OCI-LY1 (cell line): ENCODE results near the gene ZSCAN31.

Source experiments
- H2AFZ ChIP-seq: fragments of 200-600 bp; sonication (generic), shearing (Covaris generic); 2 replicates; pipeline ENCODE4 v1.6.0; 2014; ENCODE audit warnings: antibody characterized with exemption, mild to moderate bottlenecking, low read length
- H3F3A ChIP-seq: fragments of 200-600 bp; sonication (generic), shearing (Covaris generic); 2 replicates; pipeline ENCODE4 v1.6.0; 2014; ENCODE audit warnings: mild to moderate bottlenecking, antibody characterized with exemption, low read length, moderate library complexity; ENCODE audit not compliant: insufficient read depth
- H3K27ac ChIP-seq: fragments of 200-600 bp; sonication (generic); 2 replicates; pipeline ENCODE4 v1.5.1; 2014; ENCODE audit warnings: low read length, mixed run types, mild to moderate bottlenecking, low read depth; ENCODE audit not compliant: poor library complexity, severe bottlenecking
- H3K27me3 ChIP-seq: fragments of 200-600 bp; sonication (generic); 2 replicates; pipeline ENCODE4 v1.6.0; 2014; ENCODE audit warnings: antibody characterized with exemption, mild to moderate bottlenecking, low read length, moderate library complexity; ENCODE audit not compliant: insufficient read depth
- H3K36me3 ChIP-seq: fragments of 200-600 bp; sonication (generic); 2 replicates; pipeline ENCODE4 v1.6.1; 2014; ENCODE audit warnings: mild to moderate bottlenecking, antibody characterized with exemption, low read length, moderate library complexity, mixed read lengths; ENCODE audit not compliant: insufficient read depth
- H3K4me1 ChIP-seq: fragments of 200-600 bp; sonication (generic); 2 replicates; pipeline ENCODE4 v1.5.1; 2014; ENCODE audit warnings: mild to moderate bottlenecking, low read length, moderate library complexity; ENCODE audit not compliant: insufficient read depth, severe bottlenecking
- H3K4me2 ChIP-seq: fragments of 200-600 bp; sonication (generic), shearing (Covaris generic); 2 replicates; pipeline ENCODE4 v1.6.1; 2014; ENCODE audit warnings: low read length
- H3K4me3 ChIP-seq: fragments of 200-600 bp; sonication (generic); 2 replicates; pipeline ENCODE4 v1.5.1; 2014; ENCODE audit warnings: low read length, low read depth, mild to moderate bottlenecking, mixed read lengths; ENCODE audit not compliant: poor library complexity, severe bottlenecking
- H3K79me2 ChIP-seq: fragments of 200-600 bp; shearing (Covaris generic); 2 replicates; pipeline ENCODE4 v1.6.1; 2016; ENCODE audit warnings: mixed run types, low read length, mixed read lengths; ENCODE audit not compliant: insufficient read depth
- H3K9ac ChIP-seq: fragments of 200-600 bp; sonication (generic), shearing (Covaris generic); 2 replicates; pipeline ENCODE4 v1.6.1; 2014; ENCODE audit warnings: mild to moderate bottlenecking, low read length, mixed read lengths
- H3K9me2 ChIP-seq: fragments of 200-600 bp; sonication (generic), shearing (Covaris generic); 2 replicates; pipeline ENCODE4 v1.6.1; 2014; ENCODE audit warnings: low read depth, mild to moderate bottlenecking, low read length, mixed read lengths
- H3K9me3 ChIP-seq: fragments of 200-600 bp; shearing (Covaris generic); 2 replicates; pipeline ENCODE4 v1.6.1; 2014; ENCODE audit warnings: low read length, mixed read lengths
- H4K20me1 ChIP-seq: fragments of 200-600 bp; sonication (generic), shearing (Covaris generic); 2 replicates; pipeline ENCODE4 v1.6.0; 2016; ENCODE audit warnings: mild to moderate bottlenecking, low read length; ENCODE audit not compliant: insufficient read depth
- EZH2 ChIP-seq: fragments of 200-600 bp; sonication (generic), shearing (Covaris generic); IDR thresholded peaks from 2 replicates; pipeline ENCODE4 v1.8.0; 2017; ENCODE audit warnings: borderline replicate concordance, mixed run types, mild to moderate bottlenecking, antibody characterized with exemption, low read length, moderate library complexity, mixed read lengths
- TF ChIP-seq, protein P1 (sequence below): fragments of 200-600 bp; sonication (generic), shearing (Covaris generic); IDR thresholded peaks from 2 replicates; pipeline ENCODE4 v1.5.1; 2017; ENCODE audit warnings: mild to moderate bottlenecking, antibody characterized with exemption, low read length, moderate library complexity, mixed read lengths

ZSCAN31 gene

DNA sequence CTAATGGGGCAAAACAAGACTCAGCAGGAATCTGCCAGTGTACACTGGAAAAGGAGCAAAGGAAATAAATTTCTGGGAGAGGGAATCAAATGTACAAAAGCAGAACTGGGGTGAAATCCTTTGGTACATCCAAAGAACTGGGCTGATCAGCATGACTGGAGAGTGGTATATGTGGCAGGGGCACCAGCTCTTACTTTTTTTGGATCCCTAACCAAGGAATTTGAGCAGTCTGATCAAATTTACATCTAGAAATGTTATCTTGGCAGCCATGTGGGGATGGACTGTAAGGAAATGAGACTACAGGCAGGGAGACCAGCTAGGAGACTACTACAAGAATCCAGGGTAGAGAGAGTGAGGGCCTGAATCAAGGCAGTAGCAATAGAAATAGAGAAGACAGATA lies 1.2 kb upstream of the ZSCAN31 start:
- H3K4me1 ChIP-seq = peaks cover 40% of the 10 kb centered on the region
- H3K79me2 ChIP-seq = no peaks in the 10 kb centered on the region
- H3K4me3 ChIP-seq = peak overlapping the region; percentile 76
- H2AFZ ChIP-seq = no peak overlapping the region
- H3K9ac ChIP-seq = peak overlapping the region; percentile 53
- H4K20me1 ChIP-seq = no peaks in the 10 kb centered on the region
- H3K27me3 ChIP-seq = no peaks in the 10 kb centered on the region
- no peaks in the 10 kb centered on the region for H3F3A ChIP-seq
- peaks cover 6% of the 10 kb centered on the region; the same call in 1 of the 2 replicates for H3K9me3 ChIP-seq
- H3K27ac ChIP-seq = peak overlapping the region; percentile 90
- no peaks in the 10 kb centered on the region; the same call in 1 of the 2 replicates for H3K36me3 ChIP-seq
- H3K9me2 ChIP-seq = no peaks in the 10 kb centered on the region
- H3K4me2 ChIP-seq = peak overlapping the region; percentile 91
- no peak for TF ChIP-seq EZH2
- TF ChIP-seq, protein P1, sequence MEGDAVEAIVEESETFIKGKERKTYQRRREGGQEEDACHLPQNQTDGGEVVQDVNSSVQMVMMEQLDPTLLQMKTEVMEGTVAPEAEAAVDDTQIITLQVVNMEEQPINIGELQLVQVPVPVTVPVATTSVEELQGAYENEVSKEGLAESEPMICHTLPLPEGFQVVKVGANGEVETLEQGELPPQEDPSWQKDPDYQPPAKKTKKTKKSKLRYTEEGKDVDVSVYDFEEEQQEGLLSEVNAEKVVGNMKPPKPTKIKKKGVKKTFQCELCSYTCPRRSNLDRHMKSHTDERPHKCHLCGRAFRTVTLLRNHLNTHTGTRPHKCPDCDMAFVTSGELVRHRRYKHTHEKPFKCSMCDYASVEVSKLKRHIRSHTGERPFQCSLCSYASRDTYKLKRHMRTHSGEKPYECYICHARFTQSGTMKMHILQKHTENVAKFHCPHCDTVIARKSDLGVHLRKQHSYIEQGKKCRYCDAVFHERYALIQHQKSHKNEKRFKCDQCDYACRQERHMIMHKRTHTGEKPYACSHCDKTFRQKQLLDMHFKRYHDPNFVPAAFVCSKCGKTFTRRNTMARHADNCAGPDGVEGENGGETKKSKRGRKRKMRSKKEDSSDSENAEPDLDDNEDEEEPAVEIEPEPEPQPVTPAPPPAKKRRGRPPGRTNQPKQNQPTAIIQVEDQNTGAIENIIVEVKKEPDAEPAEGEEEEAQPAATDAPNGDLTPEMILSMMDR = no peak

DNA sequence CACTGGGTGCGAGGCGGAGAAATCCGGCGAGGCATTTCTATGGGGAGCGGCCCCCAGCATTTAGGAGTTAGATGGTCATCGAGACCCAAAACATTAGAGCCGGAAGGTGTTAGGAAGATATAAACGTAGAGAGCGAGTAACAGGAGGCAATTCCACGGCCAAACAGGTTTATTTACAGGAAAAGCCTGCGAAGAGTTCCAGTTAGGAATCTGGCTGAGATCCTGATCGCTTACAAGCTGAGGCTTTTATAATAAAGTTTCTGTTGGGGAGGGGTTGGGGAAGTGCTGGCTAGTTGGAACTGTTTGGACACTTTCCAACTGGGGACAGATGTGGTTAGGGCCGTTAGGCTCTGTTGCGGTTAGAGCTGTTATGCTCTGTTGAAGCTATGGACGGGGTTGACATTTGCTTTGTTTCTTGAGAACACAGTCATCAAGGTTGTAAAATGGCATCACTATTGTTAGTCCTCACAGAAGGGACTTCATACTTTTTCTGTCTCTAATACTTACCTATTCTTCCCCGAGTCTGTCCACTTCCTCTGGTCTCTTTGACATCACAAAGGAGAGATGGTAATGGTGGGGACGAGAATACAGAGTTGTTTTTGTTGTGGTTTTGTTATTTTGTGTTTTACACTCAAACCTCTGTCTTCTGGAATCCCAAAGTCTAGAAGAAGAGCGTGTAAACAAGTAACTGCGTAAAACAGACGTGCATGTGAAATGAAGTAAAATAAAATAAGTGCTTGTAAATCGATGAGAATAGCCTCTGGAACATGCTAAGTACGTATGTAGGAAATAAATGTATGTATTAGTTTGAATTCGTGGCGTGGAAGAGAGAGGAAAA lies 554 bp upstream of the ZSCAN31 start:
- Histone ChIP-seq H3K4me2 (peak overlapping the region; percentile 91), H3K4me3 (peak overlapping the region; percentile 76), H3K4me1 (peaks cover 40% of the 10 kb centered on the region), H3K9ac (peak overlapping the region; percentile 68), H3K27ac (peak overlapping the region; percentile 90), H3K36me3 (no peaks in the 10 kb centered on the region; the same call in 1 of the 2 replicates), H3K9me2 (no peaks in the 10 kb centered on the region), H3K79me2 (no peaks in the 10 kb centered on the region), H3K9me3 (peaks cover 6% of the 10 kb centered on the region; the same call in 1 of the 2 replicates), H2AFZ (no peak overlapping the region; the same call in none of the 2 replicates), H4K20me1 (no peaks in the 10 kb centered on the region), H3F3A (no peaks in the 10 kb centered on the region), H3K27me3 (no peaks in the 10 kb centered on the region)
- no peak for TF ChIP-seq EZH2

DNA sequence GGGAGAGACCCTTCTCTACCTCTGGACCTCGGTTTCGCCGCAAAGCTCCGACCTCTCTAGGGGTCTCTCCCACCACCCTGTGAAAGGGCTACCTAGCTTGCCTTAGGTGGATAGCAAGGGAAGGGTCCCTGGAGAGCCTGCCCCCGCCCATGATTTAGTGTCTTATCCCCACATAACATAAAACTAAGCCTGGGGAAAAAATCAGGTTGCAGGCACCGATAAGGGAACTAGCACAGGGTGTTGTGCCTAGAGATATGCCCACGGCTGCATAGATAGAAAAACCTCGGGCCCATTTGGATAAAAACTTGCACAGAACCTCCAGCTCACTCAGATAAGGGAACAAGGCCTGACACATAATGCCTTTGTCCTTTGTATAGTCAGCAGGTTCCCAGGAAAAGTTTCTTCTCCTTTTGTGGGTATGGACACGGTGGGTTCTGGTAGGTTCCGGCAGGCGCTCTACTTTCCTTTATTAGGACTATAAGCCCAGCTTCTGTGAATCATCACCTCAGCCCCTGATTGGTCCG lies 846 bp downstream of the ZSCAN31 start:
- no peaks in the 10 kb centered on the region for H3K79me2 ChIP-seq
- H3K4me1 ChIP-seq = peaks cover 40% of the 10 kb centered on the region
- peak overlapping the region; percentile 90 for H3K27ac ChIP-seq
- TF ChIP-seq EZH2 = no peak
- TF ChIP-seq, protein P1 = no peak
- peak overlapping the region; percentile 91 for H3K4me2 ChIP-seq
- no peaks in the 10 kb centered on the region for H4K20me1 ChIP-seq
- peak overlapping the region; percentile 76 for H3K4me3 ChIP-seq
- no peaks in the 10 kb centered on the region for H3K9me2 ChIP-seq
- no peaks in the 10 kb centered on the region for H3K27me3 ChIP-seq
- H3K9ac ChIP-seq = no peak overlapping the region; the same call in 1 of the 2 replicates
- H3F3A ChIP-seq = no peaks in the 10 kb centered on the region
- no peaks in the 10 kb centered on the region for H3K36me3 ChIP-seq
- H2AFZ ChIP-seq = no peak overlapping the region
- peaks cover 6% of the 10 kb centered on the region; the same call in 1 of the 2 replicates for H3K9me3 ChIP-seq
